HG03457 (cell line): ENCODE data around the gene MTRF1L.
A peak's percentile ranks its signal among the peaks of the same experiment; 100 is the strongest.
"Not testable (repeated sequence)": the region's sequence is repeated elsewhere in the genome, so short reads cannot be mapped to it uniquely, and the experiment has no call there.

ENCODE experiments used
- ATAC-seq: cut with Tn5 transposase; IDR thresholded peaks from one replicate; pipeline ENCODE4 v1.9.1; 2021; ENCODE audit warnings: moderate number of reproducible peaks; ENCODE audit not compliant: unreplicated experiment

The MTRF1L gene

DNA sequence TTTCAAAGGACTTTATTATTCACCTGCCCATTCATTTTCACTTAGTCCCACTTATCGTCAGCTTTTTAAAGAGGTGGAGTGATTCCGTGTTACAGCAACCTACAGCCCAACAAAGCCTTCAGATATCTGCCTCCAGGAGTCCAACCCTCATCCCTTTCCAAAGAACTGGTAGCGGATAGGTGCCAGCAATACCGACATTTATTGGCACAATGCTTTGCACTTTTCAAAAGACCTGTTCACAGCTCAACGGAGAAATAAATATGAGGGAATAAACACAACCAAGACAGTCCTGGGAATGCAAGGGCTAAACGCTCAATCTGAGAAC is 819 bp upstream of the MTRF1L start:
- ATAC-seq: no peak

DNA sequence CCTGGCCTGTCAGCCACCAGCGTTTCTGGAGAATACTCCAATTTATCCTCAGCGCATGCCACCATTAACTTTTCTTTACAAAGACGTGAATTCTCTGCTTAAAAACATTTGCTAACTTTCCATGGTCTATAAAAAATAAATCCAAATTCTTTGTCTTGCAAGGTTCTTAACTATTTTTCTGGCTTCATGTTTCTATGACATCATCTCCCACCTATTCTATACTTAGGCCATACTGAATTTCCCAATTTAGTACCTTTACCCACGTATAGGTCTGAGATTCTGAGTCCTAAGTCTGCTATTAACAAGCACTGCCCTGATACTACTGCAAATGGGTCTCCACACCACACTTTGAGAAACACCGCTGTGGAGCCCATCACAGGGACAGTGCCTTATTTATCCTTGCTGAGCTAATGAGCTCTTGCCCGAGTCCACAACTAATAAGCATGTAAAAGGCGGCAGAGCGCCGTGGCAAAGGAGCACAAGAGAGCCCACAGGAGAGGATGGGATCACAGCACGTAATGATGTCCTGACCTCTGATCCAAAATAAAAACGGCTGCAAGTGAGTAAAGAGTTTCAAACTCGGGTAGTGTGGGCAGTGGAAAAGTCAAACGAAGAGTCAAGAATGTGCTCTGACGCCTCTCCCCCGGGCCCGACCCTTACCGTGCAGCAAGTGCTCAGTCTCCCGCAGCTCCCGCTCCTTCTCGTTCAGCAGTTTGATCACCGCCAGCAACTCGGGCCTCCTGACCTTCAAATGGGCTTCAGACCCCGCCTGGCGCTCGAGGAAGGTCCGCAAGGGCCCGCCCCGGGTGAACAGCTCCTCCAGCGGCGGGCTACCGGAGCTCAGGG is 519 bp downstream of the MTRF1L start:
- peak; percentile 7 for ATAC-seq

DNA sequence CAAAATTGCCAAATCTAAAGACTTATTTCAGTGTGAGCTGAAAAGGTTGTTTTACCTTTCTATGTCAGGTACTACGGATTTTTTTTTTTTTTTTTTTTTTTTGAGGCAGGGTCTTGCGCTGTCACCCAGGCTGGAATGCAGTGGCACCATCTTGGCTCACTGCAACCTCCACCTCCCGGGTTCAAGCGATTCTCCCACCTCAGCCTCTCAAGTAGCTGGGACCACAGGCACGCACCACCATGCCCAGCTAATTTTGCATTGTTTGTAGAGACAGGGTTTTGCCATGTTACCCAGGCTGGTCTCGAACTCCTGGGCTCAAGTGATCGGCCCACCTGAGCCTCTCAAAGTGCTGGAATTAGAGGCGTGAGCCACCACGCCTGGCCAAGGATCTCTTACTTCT is 1.7 kb downstream of the MTRF1L start:
- not testable (repeated sequence) for ATAC-seq

DNA sequence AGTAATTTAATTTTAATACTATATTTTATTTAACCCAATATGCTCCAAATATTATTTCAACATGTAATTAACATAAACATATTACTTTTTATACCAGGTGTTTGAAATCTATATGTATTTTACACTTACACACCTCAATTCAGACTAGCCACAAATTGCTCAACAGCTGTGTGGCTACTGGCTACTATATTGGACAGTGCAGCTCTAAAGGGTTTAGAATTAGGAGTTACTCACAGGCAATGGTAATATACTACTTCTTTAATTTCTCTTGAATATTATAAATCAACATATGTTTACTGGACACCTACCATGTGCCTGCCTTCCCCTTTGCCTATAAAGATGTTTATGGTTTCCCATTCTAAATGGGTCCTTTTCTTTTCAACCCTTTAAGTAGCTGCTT is 2.3 kb downstream of the MTRF1L start:
- ATAC-seq: no peak

DNA sequence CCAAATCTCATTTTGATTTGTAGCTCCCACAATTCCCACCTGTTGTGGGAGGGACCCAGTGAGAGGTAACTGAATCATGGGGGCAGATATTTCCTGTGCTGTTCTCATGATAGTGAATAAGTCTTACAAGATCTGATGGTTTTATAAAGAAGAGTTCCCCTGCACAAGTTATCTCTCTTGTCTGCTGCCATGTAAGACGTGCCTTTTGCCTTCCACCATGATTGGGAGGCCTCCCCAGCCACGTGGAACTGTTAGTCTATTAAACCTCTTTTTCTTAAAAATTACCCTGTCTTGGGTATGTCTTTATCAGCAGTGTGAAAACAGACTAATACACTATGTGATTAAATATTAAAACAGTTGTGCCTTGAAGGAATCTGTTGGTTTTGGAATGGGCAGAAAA is 3.0 kb downstream of the MTRF1L start:
- ATAC-seq: not testable (repeated sequence)

DNA sequence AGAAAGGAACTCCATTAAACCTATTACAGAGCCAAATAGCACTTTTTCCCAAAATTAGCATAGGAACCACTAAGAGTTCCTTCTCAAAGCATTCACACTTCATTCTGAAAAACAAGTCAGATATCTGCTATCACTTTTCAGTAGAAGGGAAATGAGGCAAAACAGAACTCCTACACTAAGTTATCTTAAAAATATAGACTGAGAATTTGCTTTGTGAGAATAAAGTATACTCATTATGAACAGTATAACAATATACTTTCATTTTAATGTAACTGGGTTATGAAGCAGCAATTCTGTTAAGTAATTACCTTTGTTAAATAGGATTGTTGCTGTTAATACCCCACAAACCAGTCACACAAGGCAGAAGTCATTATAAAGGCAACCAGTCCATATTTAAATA is 8.7 kb downstream of the MTRF1L start:
- ATAC-seq: no peak

DNA sequence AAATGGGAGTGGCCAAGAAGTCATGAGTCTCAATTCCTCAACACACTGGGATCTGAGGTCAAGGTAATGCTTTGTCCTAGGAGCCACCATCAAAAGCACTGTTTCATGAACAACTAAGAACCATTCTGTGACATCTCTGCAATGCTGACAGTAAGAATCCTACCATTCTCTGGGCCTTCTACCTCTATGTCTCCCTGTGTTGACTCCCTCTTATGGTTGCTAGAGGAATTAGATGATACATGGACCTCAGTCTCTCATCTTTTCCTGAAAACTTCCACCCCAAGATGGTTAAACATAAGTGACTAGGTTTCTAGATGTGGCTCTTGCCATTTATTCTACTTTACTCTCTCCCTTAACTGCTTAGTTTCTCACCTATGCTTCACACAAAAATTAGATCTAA is 9.1 kb downstream of the MTRF1L start:
- no peak for ATAC-seq

DNA sequence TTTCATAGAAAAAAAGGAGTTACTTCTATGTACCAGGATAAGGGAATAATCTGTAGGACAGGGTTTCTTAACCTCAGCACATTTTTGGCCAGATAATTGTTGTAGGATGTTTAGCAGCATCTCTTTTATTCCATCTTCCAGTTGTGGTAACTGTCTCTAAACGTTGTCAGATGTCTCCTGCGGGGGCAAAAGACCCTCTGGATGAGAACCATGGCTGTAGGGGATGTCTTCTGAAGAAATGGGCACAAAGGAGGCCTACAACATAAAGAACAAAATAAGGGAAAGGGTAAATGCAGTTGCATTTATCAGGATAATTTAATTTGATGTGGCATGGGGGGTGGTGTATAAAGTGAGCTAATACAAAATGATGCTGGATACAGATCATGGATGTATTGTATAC is 15.5 kb downstream of the MTRF1L start:
- no peak for ATAC-seq

DNA sequence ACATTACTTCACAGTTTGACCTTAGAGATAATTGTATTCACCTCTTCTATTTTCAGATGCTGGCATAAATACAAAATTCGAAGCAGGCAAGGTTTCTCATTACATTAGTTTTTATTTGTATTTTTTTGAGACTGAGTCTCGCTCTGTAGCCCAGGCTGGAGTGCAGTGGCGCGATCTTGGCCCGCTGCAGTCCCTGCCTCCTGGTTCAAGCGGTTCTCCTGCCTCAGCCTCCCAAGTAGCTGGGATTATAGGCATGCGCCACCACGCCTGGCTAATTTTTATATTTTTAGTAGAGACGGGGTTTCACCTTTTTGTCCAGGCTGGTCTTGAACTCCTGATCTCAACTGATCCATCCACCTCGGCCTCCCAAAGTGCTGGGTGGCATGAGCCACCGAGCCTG is 17.2 kb downstream of the MTRF1L start:
- not testable (repeated sequence) for ATAC-seq

DNA sequence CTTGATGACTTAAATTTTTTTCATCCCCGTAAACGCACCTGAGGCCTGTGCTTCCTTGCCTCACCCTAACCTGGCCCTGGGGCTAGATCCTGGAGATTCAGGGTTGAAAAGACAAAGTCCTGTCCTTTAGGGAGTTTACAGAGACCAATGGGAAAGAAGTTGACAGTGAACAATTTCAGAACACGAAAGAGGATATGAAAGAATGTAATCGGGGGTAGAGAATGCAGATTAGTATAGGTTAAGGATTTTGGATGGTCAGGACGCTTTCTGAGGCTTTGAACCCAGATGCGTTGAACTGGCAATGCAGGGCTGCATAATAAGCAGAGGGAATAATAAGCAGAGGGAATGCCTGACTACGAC is 18.0 kb downstream of the MTRF1L start:
- ATAC-seq: peak; percentile 29

DNA sequence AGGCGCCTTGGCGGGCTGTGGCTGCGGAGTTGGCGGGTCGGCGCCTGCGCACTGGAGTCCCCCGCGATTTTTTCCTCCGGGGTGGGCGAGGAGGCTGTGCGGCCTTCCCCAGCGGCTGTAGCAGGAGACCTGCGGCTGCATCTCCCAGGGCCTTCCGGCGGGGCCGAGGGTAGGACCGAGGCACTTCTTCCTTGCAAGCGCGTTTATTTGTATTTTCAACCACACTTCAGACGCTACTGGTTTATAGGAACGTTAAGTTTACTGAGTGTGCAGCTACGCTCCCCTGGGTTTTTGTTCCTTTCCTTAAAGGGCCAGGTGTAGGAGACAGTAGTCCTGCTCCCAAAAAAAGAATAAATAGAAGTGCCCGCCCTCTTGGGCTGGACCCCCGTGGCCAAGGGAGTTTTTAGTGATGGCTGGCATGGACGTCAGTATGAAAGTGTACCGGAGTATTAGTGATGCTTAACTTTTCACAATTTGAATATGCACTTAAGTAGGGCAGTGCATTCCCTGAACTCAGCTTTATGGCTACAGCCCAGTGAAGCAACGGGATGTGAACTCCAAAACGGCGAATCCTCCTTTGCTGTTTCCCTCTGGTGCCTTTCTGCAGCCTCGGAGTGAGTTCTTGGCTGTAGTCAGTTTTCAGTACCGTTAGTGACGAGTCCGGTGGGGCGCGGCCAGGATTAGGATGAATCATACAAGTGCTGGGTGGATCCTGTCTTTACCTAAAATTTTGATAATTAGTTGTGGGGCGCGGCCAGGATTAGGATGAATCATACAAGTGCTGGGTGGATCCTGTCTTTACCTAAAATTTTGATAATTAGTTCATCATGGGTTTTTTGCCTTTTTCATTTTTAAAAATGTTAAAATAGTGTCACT is 18.6 kb downstream of the MTRF1L start:
- peak; percentile 23 for ATAC-seq

DNA sequence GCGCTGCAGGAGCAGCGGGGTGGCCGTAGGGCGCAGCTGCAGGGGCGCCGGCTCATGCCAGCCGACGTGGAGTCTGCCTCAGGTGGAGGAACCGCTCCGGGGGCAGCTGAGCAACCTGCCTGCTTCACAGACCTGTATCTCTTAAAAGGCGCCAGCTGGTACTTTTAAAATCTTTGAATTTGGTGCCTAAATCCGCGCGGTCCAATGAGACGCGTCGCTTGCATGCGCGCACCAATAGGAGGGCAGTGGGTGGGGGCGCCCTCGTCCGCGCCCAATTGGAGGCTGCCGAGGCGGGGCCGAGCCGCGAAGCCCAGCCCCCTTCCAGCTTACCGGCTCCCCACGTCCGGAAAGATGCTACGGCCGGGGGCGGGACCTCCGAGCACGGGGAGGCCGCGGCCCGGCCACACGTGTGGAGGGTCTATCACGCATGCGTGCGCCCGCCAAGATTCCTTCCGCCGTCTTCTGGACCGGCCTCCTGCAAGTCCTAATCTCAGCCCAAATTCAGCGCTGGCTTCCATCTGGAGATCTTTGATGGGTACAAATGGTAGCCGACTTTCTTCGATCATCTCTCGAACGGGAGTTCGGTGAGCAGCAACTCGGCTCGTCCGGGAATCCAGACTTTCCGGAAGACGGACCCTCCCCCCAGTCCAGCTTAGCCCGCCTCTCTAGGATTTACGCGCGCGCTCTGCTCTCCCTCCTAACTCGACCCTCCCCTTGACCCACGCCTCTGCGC is 19.4 kb downstream of the MTRF1L start, which contains the start of gene FBXO5:
Gene FBXO5, minus strand, starts transcription at position 138 of the 733 bp plus-strand sequence. Its CDS starts 82 bp downstream, at position 56.
- peak; percentile 82 for ATAC-seq

DNA sequence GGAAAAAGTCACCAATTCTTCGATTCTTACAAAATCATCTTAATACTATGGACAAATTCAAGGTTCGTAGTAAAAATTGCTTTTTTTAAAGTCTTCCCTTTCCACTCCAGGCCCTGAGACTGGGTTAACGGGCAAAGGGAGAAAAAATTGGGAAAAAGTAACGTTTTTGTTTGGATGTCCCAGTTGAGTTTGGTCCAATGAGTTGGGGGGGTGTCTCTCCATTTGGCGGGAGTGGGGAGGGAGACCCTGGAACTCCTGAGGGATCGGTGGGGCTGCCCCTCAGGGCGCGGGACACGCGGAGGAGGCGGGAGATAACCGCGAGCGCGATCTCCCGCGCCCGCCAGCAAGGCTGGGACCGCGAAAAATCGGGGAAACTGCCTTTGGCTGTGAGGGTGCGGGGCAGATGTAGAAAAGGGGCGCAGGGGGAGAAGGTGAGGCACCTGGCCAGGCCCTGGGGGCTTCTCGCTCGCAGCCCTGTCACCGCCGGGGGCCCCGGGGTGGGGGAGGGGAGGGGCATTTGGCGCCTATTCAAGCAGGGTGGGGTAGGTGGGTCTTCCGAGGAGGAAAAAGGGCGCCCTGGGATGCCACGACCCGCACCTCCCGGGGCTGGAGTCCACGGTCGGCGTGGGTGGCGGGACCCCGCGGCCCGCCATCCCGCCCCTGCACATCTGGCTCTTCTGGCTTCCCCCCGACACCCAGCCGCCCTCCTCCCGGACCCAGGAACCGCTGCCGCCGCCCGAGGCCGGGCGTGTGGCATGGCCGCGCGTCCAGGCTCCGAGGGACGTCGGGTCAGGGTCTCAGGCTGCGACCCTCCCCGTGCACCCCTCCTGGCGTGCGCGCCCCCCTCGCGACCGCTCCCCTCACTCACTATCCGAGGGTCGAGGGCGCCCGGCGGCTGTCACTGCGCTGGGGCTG is 20.3 kb downstream of the MTRF1L start:
- no peak for ATAC-seq

DNA sequence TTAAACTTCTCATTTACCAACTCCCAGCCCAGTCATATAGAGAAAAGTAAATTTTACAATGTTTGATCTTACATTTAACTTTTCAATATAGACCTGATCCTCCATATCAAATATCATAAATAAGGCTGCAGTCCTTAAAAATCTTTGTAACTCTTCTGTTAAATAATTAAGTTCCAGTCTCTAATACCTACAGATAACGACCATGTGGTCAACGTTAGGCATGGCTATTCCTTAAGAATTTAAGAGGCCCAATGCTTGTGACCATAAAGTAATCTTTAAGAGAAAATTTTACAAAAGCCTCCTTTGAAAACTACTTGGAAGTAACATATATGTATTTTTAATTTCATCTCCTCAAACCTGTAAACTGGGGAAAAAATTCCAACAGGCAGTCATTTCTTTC is 21.3 kb downstream of the MTRF1L start:
- ATAC-seq: no peak

DNA sequence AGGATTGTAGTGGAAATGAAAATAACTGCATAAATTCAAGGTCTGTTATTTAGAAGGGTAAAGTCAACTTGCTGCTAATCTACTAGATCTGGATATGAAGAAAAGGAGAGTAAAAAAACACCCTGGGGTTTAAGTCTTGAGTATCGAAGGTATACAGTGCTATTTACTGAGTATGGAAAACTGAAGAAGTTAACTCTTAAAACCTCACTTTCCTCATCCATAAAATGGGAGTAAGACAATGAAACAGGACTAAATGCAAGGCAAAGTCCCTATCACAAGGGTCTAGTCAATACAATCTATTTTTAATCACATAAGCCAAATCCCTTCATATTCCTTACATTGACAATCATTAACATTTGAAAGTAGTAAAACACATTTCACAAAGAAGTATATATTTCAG is 21.9 kb downstream of the MTRF1L start:
- no peak for ATAC-seq

DNA sequence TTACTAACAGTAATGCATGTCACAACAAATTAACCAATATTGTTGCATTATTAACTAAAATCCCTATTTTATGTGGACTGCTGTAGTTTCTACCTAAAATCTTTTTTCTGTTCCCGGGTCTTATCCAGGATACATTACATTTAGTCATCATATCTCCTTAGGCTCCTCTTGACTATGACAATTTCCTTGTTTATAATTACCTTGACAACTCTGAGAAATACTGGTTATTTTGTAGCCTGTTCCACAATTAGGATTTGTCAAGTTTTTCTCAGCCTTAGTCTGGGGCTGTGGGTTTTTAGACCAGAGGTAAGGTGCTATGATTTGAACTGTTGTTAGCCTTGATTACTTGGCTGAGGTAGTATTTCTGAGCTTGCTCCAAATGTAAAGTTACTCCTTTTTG is 23.4 kb downstream of the MTRF1L start:
- no peak for ATAC-seq

DNA sequence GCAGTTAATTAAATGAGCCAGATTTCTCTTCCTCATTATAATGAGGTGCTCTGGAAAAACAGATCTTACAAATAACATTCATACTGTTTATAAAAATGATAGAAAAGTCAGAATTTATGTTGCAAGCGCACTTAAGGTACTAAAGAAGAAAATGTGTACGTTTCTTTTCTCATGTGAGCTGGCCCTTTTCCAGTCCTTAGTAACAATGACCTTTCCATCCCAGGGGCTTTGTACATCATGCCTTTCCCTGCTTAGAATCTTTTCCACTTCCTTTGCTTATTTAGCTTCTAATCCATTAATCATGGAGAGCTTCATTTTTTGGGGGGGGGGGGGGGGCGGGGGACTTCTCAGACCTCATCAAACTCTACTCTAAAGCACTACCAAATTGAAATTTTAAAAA is 24.5 kb downstream of the MTRF1L start:
- ATAC-seq: no peak

DNA sequence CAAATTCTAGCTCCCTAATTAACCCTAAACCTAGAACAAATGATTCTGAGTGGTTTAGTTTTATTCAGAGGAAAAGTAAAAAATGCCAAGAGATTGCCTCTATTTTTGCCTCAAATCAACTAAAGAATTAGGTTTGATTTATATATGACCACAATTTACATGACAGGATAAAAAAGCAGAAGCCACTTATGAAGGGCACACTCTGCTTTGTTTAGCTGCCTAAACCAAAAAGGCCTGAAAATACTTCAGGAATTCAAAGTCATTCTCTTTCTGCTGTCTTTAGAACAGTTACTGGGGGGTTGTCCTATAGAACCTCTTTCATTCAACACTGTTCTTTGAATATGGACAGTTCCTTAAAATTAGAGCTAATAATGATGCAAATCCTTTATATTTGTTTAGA is 25.0 kb downstream of the MTRF1L start:
- ATAC-seq: no peak

DNA sequence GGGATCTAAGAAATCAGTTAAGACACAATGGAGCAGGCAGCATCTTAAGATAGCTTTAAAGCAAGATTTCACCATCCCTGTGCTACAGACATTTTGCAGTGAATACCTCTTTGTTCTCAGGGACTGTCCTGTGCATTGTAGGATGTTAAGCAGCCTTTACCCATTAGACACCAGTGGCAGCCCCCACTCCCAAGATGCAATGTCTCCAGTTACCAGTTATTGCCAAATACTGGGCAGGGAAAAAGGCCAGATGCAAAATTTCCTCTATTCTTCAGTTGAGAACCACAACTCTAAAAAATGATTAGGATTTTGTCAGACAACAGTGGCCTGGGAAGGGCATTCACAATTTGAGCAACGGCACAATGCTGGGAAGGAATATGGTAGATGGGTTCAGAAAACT is 25.8 kb downstream of the MTRF1L start:
- ATAC-seq: no peak

DNA sequence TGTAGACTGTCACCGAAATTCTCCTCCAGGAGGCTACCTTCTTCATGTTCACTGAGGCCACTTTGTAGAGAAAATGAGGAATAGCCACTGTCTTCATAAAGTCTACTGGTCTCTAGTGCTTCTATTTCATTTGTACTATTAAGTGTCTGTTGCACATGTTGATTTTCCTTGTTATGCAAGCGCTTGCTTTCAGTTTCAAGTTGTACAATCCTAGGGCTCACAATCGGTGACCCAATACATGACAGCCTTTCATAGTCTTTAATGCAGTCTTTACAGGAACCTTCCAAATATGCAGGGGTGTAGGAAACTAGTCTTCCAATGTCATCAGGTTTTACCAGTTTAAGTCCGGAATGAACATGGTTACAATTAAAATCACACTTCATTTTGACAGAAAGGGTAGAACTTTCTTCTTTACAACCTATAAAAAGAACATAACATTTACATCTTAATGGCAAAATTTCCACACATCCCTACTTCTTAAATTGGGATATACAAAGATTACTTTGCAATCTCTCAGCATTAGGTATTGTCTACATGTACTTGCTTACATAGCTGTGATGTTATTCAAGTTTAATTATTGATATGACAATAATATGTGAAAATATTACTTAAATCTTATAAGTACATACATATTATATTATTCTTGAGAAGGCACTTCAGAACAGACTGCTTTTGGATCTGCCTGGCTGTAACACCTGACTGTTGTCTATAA is 27.1 kb downstream of the MTRF1L start:
- ATAC-seq: no peak
